SK-N-SH (cell line): ENCODE results near the gene FBH1. TPM values are rescaled to one million over a fixed set of nuclear protein-coding genes. Genes with fewer than 3 reads are reported as not detected.

Experiments used
- CTCF ChIA-PET: fragments of 300-600, 350-600 bp; formaldehyde crosslinking; extraction: SDS; loops from one replicate; lab custom pipeline; 2021; lab: Yijun Ruan, JAX
- POLR2A ChIA-PET: fragments of 350-600 bp; sonication (Branson Sonifier 250); formaldehyde crosslinking; extraction: SDS; loops from one replicate; lab custom pipeline; 2020; ENCODE audit warnings: antibody characterized with exemption, inconsistent platforms; lab: Yijun Ruan, JAX
- DNase-seq: peaks from one replicate; pipeline ENCODE4 v3.0.0; 2012
- H2AFZ ChIP-seq: fragments of 200-600 bp; sonication (generic); 2 replicates; pipeline ENCODE4 v1.8.1; 2016; ENCODE audit warnings: antibody characterized with exemption, mild to moderate bottlenecking, low read depth
- H3F3A ChIP-seq: fragments of 200-600 bp; sonication (generic); replicated peaks from 2 replicates; pipeline ENCODE3; 2016; ENCODE audit warnings: antibody characterized with exemption, mild to moderate bottlenecking; ENCODE audit not compliant: insufficient read depth
- H3K27ac ChIP-seq, 2 experiments: fragments of 200-500 bp in 1 of 2; fragments of 200-600 bp in 1 of 2; sonication (Bioruptor generic) in 1 of 2; sonication (generic), shearing (Covaris generic) in 1 of 2; 2 replicates each; pipeline versions ENCODE4 v1.5.1 to v1.6.1; 2014 to 2016; ENCODE audit warnings: low read depth in 2 of 2, inconsistent platforms in 1 of 2, low read length in 1 of 2, mild to moderate bottlenecking in 1 of 2, mixed read lengths in 1 of 2
- H3K27me3 ChIP-seq: fragments of 200-600 bp; sonication (generic), shearing (Covaris generic); 2 replicates; pipeline ENCODE4 v1.6.1; 2016; ENCODE audit warnings: mixed run types; ENCODE audit not compliant: insufficient read depth
- H3K36me3 ChIP-seq, 2 experiments: fragments of 200-500 bp in 1 of 2; fragments of 200-600 bp in 1 of 2; sonication (Bioruptor generic) in 1 of 2; sonication (generic) in 1 of 2; replicated peaks in 1 of 2; 2 replicates each; pipeline versions ENCODE3 to v1.5.1; 2014 to 2016; ENCODE audit warnings: low read length in 1 of 2, mild to moderate bottlenecking in 1 of 2; ENCODE audit not compliant: insufficient read depth in 2 of 2, control insufficient read depth in 1 of 2
- H3K4me1 ChIP-seq, 2 experiments: fragments of 200-500 bp in 1 of 2; fragments of 200-600 bp in 1 of 2; sonication (Bioruptor generic) in 1 of 2; sonication (generic), shearing (Covaris generic) in 1 of 2; 2 replicates each; pipeline versions ENCODE4 v1.5.1 to v1.6.1; 2014 to 2016; ENCODE audit warnings: low read depth in 1 of 2, low read length in 1 of 2, mixed run types in 1 of 2; ENCODE audit not compliant: insufficient read depth in 2 of 2, control insufficient read depth in 1 of 2
- H3K4me2 ChIP-seq: fragments of 200-600 bp; sonication (generic), shearing (Covaris generic); 2 replicates; pipeline ENCODE4 v1.6.1; 2017; ENCODE audit warnings: mixed run types
- H3K4me3 ChIP-seq, 2 experiments: fragments of 200-500 bp in 1 of 2; fragments of 200-600 bp in 1 of 2; sonication (Bioruptor generic) in 1 of 2; sonication (generic), shearing (Covaris generic) in 1 of 2; 2 replicates each; pipeline versions ENCODE4 v1.5.1 to v1.8.1; 2014 to 2016; ENCODE audit warnings: low read depth in 2 of 2, inconsistent platforms in 1 of 2, low read length in 1 of 2, mild to moderate bottlenecking in 1 of 2, mixed read lengths in 1 of 2, moderate library complexity in 1 of 2
- H3K79me2 ChIP-seq: fragments of 200-600 bp; sonication (generic); 2 replicates; pipeline ENCODE4 v1.8.1; 2017; ENCODE audit warnings: mild to moderate bottlenecking; ENCODE audit not compliant: insufficient read depth
- H3K9ac ChIP-seq: fragments of 200-600 bp; sonication (generic); 2 replicates; pipeline ENCODE4 v1.6.1; 2017; ENCODE audit warnings: mixed run types
- H3K9me2 ChIP-seq: fragments of 200-600 bp; sonication (generic); 2 replicates; pipeline ENCODE4 v1.6.1; 2017; ENCODE audit warnings: mixed run types
- H3K9me3 ChIP-seq: fragments of 200-600 bp; sonication (generic); 2 replicates; pipeline ENCODE4 v1.6.1; 2017; ENCODE audit warnings: mixed run types, mild to moderate bottlenecking, moderate library complexity
- H4K20me1 ChIP-seq: fragments of 200-600 bp; sonication (generic); 2 replicates; pipeline ENCODE4 v1.6.1; 2017; ENCODE audit warnings: mild to moderate bottlenecking, mixed run types; ENCODE audit not compliant: insufficient read depth
- ELF1 ChIP-seq: IDR thresholded peaks from 2 replicates; pipeline ENCODE4 v1.4.0; 2012
- EP300 ChIP-seq, 2 experiments: IDR thresholded peaks; 2 replicates each; pipeline versions ENCODE4 v1.4.0 to v1.6.1; 2012; ENCODE audit warnings: borderline replicate concordance in 1 of 2, low read depth in 1 of 2, low read length in 1 of 2
- FOSL2 ChIP-seq: IDR thresholded peaks from 2 replicates; pipeline ENCODE4 v1.4.0; 2012; ENCODE audit warnings: low read depth, mild to moderate bottlenecking, moderate library complexity, borderline replicate concordance
- FOXJ3 ChIP-seq: sonication (generic); formaldehyde crosslinking; IDR thresholded peaks from 2 replicates; pipeline ENCODE4 v1.5.1; 2020; ENCODE audit warnings: mild to moderate bottlenecking, missing genetic modification reagents
- GATA2 ChIP-seq: sonication (generic); formaldehyde crosslinking; IDR thresholded peaks from 2 replicates; pipeline ENCODE4 v1.5.0; 2020; ENCODE audit warnings: mild to moderate bottlenecking, missing genetic modification reagents
- MXI1 ChIP-seq: IDR thresholded peaks from 2 replicates; pipeline ENCODE4 v1.6.1; 2012; ENCODE audit warnings: mild to moderate bottlenecking, low read depth, low read length, improper control_type of control experiment
- NFIC ChIP-seq: IDR thresholded peaks from 2 replicates; pipeline ENCODE4 v1.4.0; 2012; ENCODE audit warnings: borderline replicate concordance
- RAD21 ChIP-seq: IDR thresholded peaks from 2 replicates; pipeline ENCODE4 v1.6.1; 2012; ENCODE audit warnings: mild to moderate bottlenecking, low read length
- RFX5 ChIP-seq: IDR thresholded peaks from 2 replicates; pipeline ENCODE4 v1.6.1; 2012; ENCODE audit warnings: mild to moderate bottlenecking, improper control_type of control experiment, low read length
- SIN3A ChIP-seq: IDR thresholded peaks from 2 replicates; pipeline ENCODE4 v1.6.1; 2012; ENCODE audit warnings: low read depth, mild to moderate bottlenecking, low read length, moderate library complexity, borderline replicate concordance
- TCF12 ChIP-seq: IDR thresholded peaks from 2 replicates; pipeline ENCODE4 v1.4.0; 2012
- TEAD4 ChIP-seq: IDR thresholded peaks from 2 replicates; pipeline ENCODE4 v1.4.0; 2012; ENCODE audit warnings: mild to moderate bottlenecking, borderline replicate concordance; ENCODE audit not compliant: insufficient read depth
- WGBS: methylation state at CpG from one replicate; pipeline ENCODE4 v1.1.6; 2017; ENCODE audit warnings: low lambda C conversion rate; 5-methylcytosine and 5-hydroxymethylcytosine counted together
- polyA plus RNA-seq, 3 experiments: library from polyadenylated mRNA; depleted of rRNA; stranded (reverse); fragments of >200 nt; gene quantifications; 2 replicates each; pipeline ENCODE4 v1.2.3, GENCODE V29; 2012
- TF ChIP-seq, protein P1 (sequence below): fragments of 150-350 bp; IDR thresholded peaks from 2 replicates; pipeline ENCODE4 v1.6.1; 2016; ENCODE audit warnings: mild to moderate bottlenecking, low read depth, low read length
- TF ChIP-seq, protein P2 (sequence below): IDR thresholded peaks from 2 replicates; pipeline ENCODE4 v1.6.1; 2012; ENCODE audit warnings: mild to moderate bottlenecking, low read depth, low read length, moderate library complexity
- TF ChIP-seq, protein P3 (sequence below): IDR thresholded peaks from 2 replicates; pipeline ENCODE4 v1.4.0; 2012; ENCODE audit warnings: low read depth, borderline replicate concordance
- TF ChIP-seq, protein P4 (sequence below): IDR thresholded peaks from 2 replicates; pipeline ENCODE4; 2012

Gene FBH1
- polyA plus RNA-seq, 1 of the 3 experiments (the other 2 are of a cell fraction) = 60.9 TPM

DNA sequence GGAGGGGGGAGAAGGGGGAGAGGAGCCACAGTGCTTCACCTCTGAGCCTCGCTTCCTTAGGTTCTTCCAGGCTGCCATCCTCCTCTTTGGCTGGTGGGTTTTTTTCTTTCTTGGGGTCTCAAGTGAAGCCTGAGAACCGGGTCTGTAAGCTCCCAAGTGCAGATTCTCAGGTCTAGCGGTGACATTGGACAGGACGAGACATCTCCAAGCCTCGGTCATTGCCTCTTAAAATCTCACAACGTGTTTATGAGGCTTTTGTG lies 88.1 kb downstream of the FBH1 start (continued):
- TF ChIP-seq, protein P1, sequence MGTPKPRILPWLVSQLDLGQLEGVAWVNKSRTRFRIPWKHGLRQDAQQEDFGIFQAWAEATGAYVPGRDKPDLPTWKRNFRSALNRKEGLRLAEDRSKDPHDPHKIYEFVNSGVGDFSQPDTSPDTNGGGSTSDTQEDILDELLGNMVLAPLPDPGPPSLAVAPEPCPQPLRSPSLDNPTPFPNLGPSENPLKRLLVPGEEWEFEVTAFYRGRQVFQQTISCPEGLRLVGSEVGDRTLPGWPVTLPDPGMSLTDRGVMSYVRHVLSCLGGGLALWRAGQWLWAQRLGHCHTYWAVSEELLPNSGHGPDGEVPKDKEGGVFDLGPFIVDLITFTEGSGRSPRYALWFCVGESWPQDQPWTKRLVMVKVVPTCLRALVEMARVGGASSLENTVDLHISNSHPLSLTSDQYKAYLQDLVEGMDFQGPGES = no peak
- TF ChIP-seq ELF1 = no peak
- TF ChIP-seq, protein P2, sequence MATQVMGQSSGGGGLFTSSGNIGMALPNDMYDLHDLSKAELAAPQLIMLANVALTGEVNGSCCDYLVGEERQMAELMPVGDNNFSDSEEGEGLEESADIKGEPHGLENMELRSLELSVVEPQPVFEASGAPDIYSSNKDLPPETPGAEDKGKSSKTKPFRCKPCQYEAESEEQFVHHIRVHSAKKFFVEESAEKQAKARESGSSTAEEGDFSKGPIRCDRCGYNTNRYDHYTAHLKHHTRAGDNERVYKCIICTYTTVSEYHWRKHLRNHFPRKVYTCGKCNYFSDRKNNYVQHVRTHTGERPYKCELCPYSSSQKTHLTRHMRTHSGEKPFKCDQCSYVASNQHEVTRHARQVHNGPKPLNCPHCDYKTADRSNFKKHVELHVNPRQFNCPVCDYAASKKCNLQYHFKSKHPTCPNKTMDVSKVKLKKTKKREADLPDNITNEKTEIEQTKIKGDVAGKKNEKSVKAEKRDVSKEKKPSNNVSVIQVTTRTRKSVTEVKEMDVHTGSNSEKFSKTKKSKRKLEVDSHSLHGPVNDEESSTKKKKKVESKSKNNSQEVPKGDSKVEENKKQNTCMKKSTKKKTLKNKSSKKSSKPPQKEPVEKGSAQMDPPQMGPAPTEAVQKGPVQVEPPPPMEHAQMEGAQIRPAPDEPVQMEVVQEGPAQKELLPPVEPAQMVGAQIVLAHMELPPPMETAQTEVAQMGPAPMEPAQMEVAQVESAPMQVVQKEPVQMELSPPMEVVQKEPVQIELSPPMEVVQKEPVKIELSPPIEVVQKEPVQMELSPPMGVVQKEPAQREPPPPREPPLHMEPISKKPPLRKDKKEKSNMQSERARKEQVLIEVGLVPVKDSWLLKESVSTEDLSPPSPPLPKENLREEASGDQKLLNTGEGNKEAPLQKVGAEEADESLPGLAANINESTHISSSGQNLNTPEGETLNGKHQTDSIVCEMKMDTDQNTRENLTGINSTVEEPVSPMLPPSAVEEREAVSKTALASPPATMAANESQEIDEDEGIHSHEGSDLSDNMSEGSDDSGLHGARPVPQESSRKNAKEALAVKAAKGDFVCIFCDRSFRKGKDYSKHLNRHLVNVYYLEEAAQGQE = no peak
- TF ChIP-seq EP300 (IDR thresholded peaks at IDR 0.05; ENCODE audit: borderline replicate concordance in 1 of 2, low read depth in 1 of 2, low read length in 1 of 2) = no peak
- TF ChIP-seq RFX5 = no peak
- no peak for TF ChIP-seq MXI1
- TF ChIP-seq, protein P3, sequence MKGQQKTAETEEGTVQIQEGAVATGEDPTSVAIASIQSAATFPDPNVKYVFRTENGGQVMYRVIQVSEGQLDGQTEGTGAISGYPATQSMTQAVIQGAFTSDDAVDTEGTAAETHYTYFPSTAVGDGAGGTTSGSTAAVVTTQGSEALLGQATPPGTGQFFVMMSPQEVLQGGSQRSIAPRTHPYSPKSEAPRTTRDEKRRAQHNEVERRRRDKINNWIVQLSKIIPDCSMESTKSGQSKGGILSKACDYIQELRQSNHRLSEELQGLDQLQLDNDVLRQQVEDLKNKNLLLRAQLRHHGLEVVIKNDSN = no peak
- no peak for TF ChIP-seq TEAD4
- no peak for TF ChIP-seq RAD21
- TF ChIP-seq TCF12 = no peak

DNA sequence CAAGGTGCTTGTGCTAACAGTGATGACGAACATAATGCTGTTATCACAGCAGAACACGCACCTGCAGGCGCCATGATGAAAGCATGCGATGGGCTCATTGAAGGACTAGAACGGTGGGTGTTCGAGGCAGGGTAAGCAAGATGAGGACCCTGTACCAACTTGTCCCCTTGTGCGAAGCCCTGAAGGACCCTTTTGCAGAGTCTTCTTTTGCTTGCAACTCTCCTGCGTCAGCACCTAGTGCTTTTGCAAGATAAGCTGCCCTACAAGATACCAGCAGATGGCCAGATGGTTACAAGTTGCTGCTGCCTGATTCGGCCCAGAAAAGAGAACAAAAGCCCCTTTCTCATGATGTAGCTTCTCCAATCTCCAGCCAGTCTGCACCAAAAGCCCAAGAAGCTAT lies 91.5 kb downstream of the FBH1 start:
- CTCF ChIA-PET = interaction anchor here (0.9 kb wide), 1 partner anchor 105 kb away, joined by 3 read pairs; no protein-coding TSS in a partner anchor
- no peaks in the 10 kb centered on the region for H4K20me1 ChIP-seq
- TF ChIP-seq, protein P3 = no peak
- TF ChIP-seq, protein P4, sequence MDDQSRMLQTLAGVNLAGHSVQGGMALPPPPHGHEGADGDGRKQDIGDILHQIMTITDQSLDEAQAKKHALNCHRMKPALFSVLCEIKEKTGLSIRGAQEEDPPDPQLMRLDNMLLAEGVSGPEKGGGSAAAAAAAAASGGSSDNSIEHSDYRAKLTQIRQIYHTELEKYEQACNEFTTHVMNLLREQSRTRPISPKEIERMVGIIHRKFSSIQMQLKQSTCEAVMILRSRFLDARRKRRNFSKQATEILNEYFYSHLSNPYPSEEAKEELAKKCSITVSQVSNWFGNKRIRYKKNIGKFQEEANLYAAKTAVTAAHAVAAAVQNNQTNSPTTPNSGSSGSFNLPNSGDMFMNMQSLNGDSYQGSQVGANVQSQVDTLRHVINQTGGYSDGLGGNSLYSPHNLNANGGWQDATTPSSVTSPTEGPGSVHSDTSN = no peak
- TF ChIP-seq TEAD4 = no peak
- no peak for TF ChIP-seq FOSL2
- TF ChIP-seq MXI1 = no peak
- no peak for TF ChIP-seq GATA2
- no peak for TF ChIP-seq NFIC
- no peak for TF ChIP-seq SIN3A
- TF ChIP-seq ELF1 = no peak
- no peak for TF ChIP-seq FOXJ3 (CRISPR knock-in tag)
- no peak overlapping the region for H3K4me2 ChIP-seq
- peaks cover 10% of the 10 kb centered on the region for H3F3A ChIP-seq
- no peak overlapping the region for H3K9ac ChIP-seq
- no peak overlapping the region for H2AFZ ChIP-seq
- no peaks in the 10 kb centered on the region for H3K36me3 ChIP-seq
- H3K27ac ChIP-seq = no peak overlapping the region
- H3K27me3 ChIP-seq = peaks cover 26% of the 10 kb centered on the region; the same call in 1 of the 2 replicates
- POLR2A ChIA-PET = no interaction called here
- no peaks in the 10 kb centered on the region for H3K9me2 ChIP-seq
- H3K79me2 ChIP-seq = no peaks in the 10 kb centered on the region
- DNase-seq = no peak
- 54% methylated on average over 9 of the region's 9 CpGs for WGBS
- no peaks in the 10 kb centered on the region; the same call in 1 of the 2 replicates for H3K9me3 ChIP-seq
- no peak overlapping the region for H3K4me3 ChIP-seq
- H3K4me1 ChIP-seq = no peaks in the 10 kb centered on the region; a peak in 1 of 4 replicates
